H1 (cell line): Measurements from ENCODE around the gene DENND4B. TPM values are rescaled to one million over a fixed set of nuclear protein-coding genes. Genes with fewer than 3 reads are reported as not detected.

Experiments used
- CTCF ChIA-PET: fragments of 300-600 bp; sonication (Branson Sonifier 250); formaldehyde crosslinking; loops from one replicate; lab custom pipeline; 2021; ENCODE audit not compliant: partially characterized antibody; lab: Charles Lee
- POLR2A ChIA-PET: fragments of 300-600 bp; sonication (Branson Sonifier 250); formaldehyde crosslinking; loops from one replicate; lab custom pipeline; 2021; ENCODE audit warnings: inconsistent platforms; ENCODE audit not compliant: partially characterized antibody; lab: Charles Lee
- DNase-seq, 2 experiments: peaks; one replicate each; pipeline versions ENCODE4 v3.0.0 to v3.0.0-alpha.2; 2010 to 2022; ENCODE audit warnings: low spot score in 2 of 2, low read depth in 1 of 2, mixed read lengths in 1 of 2
- FAIRE-seq: peaks from 2 replicates; lab custom pipeline; 2011; peaks lifted over from hg19 to GRCh38; lab: Jason Lieb, UNC
- H2AFZ ChIP-seq: 2 replicates; pipeline ENCODE4 v1.8.1; 2012; ENCODE audit warnings: low read length, inconsistent platforms
- H2AK5ac ChIP-seq: 2 replicates; pipeline ENCODE4 v1.6.1; 2013; ENCODE audit warnings: low read depth, low read length
- H2BK120ac ChIP-seq: replicated peaks from 2 replicates; pipeline ENCODE3; 2013; ENCODE audit warnings: low read depth, low read length, inconsistent platforms
- H2BK12ac ChIP-seq: 2 replicates; pipeline ENCODE4 v1.6.1; 2013; ENCODE audit warnings: low read depth, low read length
- H2BK15ac ChIP-seq: 2 replicates; pipeline ENCODE4 v1.6.1; 2013; ENCODE audit warnings: low read length
- H2BK20ac ChIP-seq: 2 replicates; pipeline ENCODE4 v1.6.1; 2013; ENCODE audit warnings: low read length
- H2BK5ac ChIP-seq: 2 replicates; pipeline ENCODE4 v1.6.1; 2013; ENCODE audit warnings: low read depth, low read length
- H3K14ac ChIP-seq: 2 replicates; pipeline ENCODE4 v1.6.1; 2013; ENCODE audit warnings: inconsistent platforms; ENCODE audit not compliant: insufficient read length
- H3K18ac ChIP-seq: 2 replicates; pipeline ENCODE4 v1.6.1; 2013; ENCODE audit warnings: low read length; ENCODE audit errors: extremely low read depth
- H3K23ac ChIP-seq: 2 replicates; pipeline ENCODE4 v1.6.1; 2013; ENCODE audit warnings: inconsistent platforms; ENCODE audit not compliant: insufficient read length
- H3K23me2 ChIP-seq: 2 replicates; pipeline ENCODE4 v1.6.1; 2013; ENCODE audit warnings: low read depth, low read length
- H3K27ac ChIP-seq: 2 replicates; pipeline ENCODE4 v1.6.1; 2011; ENCODE audit warnings: low read depth, low read length, inconsistent platforms
- H3K27me3 ChIP-seq, 4 experiments: replicated peaks in 1 of 4; 1 replicate in 1 of 4; 2 replicates in 3 of 4; pipeline versions ENCODE4 v1.6.1 to v1.8.1; 2011 to 2013; ENCODE audit warnings: low read length in 3 of 4, mild to moderate bottlenecking in 3 of 4, inconsistent platforms in 2 of 4, mixed read lengths in 2 of 4, moderate library complexity in 1 of 4; ENCODE audit not compliant: control insufficient read depth in 3 of 4, insufficient read depth in 3 of 4; ENCODE audit errors: extremely low read depth in 1 of 4
- H3K36me3 ChIP-seq, 4 experiments: 2 replicates each; pipeline versions ENCODE4 v1.6.1 to v1.8.1; 2011 to 2013; ENCODE audit warnings: mild to moderate bottlenecking in 4 of 4, low read length in 3 of 4, moderate library complexity in 2 of 4, control low read depth in 1 of 4, inconsistent platforms in 1 of 4; ENCODE audit not compliant: insufficient read depth in 4 of 4, control insufficient read depth in 2 of 4
- H3K4ac ChIP-seq: replicated peaks from 2 replicates; pipeline ENCODE3; 2013; ENCODE audit warnings: low read length, low read depth, mixed read lengths, inconsistent platforms; ENCODE audit not compliant: insufficient read length
- H3K4me1 ChIP-seq, 4 experiments: replicated peaks in 1 of 4; 1 replicate in 1 of 4; 2 replicates in 3 of 4; pipeline versions ENCODE4 v1.6.1 to v1.8.1; 2011 to 2013; ENCODE audit warnings: low read length in 3 of 4, inconsistent platforms in 2 of 4, mixed read lengths in 1 of 4; ENCODE audit not compliant: insufficient read depth in 4 of 4, control insufficient read depth in 3 of 4
- H3K4me2 ChIP-seq, 2 experiments: 2 replicates each; pipeline versions ENCODE4 v1.6.1 to v1.8.1; 2011 to 2013; ENCODE audit warnings: low read depth in 2 of 2, low read length in 2 of 2, control low read depth in 1 of 2, inconsistent platforms in 1 of 2, mild to moderate bottlenecking in 1 of 2; ENCODE audit not compliant: insufficient read depth in 1 of 2
- H3K4me3 ChIP-seq, 4 experiments: fragments of 200-600, 300-600 bp in 1 of 4; sonication (generic), shearing (Covaris generic), sonication (Bioruptor Twin) in 1 of 4; 2 replicates each; pipeline versions ENCODE4 v1.5.1 to v1.8.1; 2011 to 2016; ENCODE audit warnings: low read length in 4 of 4, low read depth in 3 of 4, control low read depth in 2 of 4, inconsistent platforms in 2 of 4, mild to moderate bottlenecking in 2 of 4, mixed read lengths in 1 of 4, moderate library complexity in 1 of 4; ENCODE audit not compliant: insufficient read depth in 2 of 4; ENCODE audit errors: extremely low read depth in 1 of 4
- H3K56ac ChIP-seq: replicated peaks from 2 replicates; pipeline ENCODE3; 2013; ENCODE audit warnings: low read depth, mild to moderate bottlenecking, mixed read lengths, low read length, inconsistent platforms; ENCODE audit not compliant: insufficient read length
- H3K79me1 ChIP-seq: 2 replicates; pipeline ENCODE4 v1.6.1; 2013; ENCODE audit warnings: low read depth, low read length, control low read depth
- H3K79me2 ChIP-seq, 2 experiments: 2 replicates each; pipeline versions ENCODE4 v1.6.1 to v1.8.1; 2012 to 2013; ENCODE audit warnings: low read length in 2 of 2, mild to moderate bottlenecking in 2 of 2, inconsistent platforms in 1 of 2; ENCODE audit not compliant: insufficient read depth in 2 of 2, control insufficient read depth in 1 of 2
- H3K9ac ChIP-seq, 4 experiments: replicated peaks in 1 of 4; 1 replicate in 1 of 4; 2 replicates in 3 of 4; pipeline versions ENCODE4 v1.6.1 to v1.8.1; 2011 to 2013; ENCODE audit warnings: low read depth in 3 of 4, low read length in 3 of 4, control low read depth in 2 of 4, mild to moderate bottlenecking in 2 of 4, moderate library complexity in 2 of 4, inconsistent platforms in 1 of 4; ENCODE audit errors: extremely low read depth in 1 of 4
- H3K9me3 ChIP-seq, 2 experiments: 2 replicates each; pipeline versions ENCODE4 v1.6.1 to v1.8.1; 2012 to 2013; ENCODE audit warnings: mild to moderate bottlenecking in 2 of 2, moderate library complexity in 2 of 2, control low read depth in 1 of 2, inconsistent platforms in 1 of 2, low read depth in 1 of 2, low read length in 1 of 2, mixed read lengths in 1 of 2; ENCODE audit not compliant: insufficient read depth in 2 of 2
- H4K20me1 ChIP-seq, 2 experiments: replicated peaks in 1 of 2; 2 replicates each; pipeline versions ENCODE3 to v1.8.1; 2011 to 2013; ENCODE audit warnings: inconsistent platforms in 2 of 2, low read length in 2 of 2, mild to moderate bottlenecking in 1 of 2; ENCODE audit not compliant: insufficient read depth in 2 of 2, control insufficient read depth in 1 of 2
- H4K5ac ChIP-seq: 2 replicates; pipeline ENCODE4 v1.6.1; 2013; ENCODE audit warnings: low read length, low read depth, mixed read lengths, inconsistent platforms; ENCODE audit not compliant: insufficient read length
- H4K8ac ChIP-seq: 2 replicates; pipeline ENCODE4 v1.8.0; 2013; ENCODE audit warnings: mild to moderate bottlenecking, moderate library complexity, low read length, inconsistent platforms; ENCODE audit not compliant: insufficient read depth; ENCODE audit errors: extremely low read depth
- H4K91ac ChIP-seq: replicated peaks from 2 replicates; pipeline ENCODE3; 2013; ENCODE audit warnings: low read length, mixed read lengths, inconsistent platforms; ENCODE audit not compliant: insufficient read length
- FOSL1 ChIP-seq: IDR thresholded peaks from 2 replicates; pipeline ENCODE4 v1.6.1; 2011; ENCODE audit warnings: mild to moderate bottlenecking, low read depth, low read length, moderate library complexity; ENCODE audit not compliant: insufficient read depth
- HDAC2 ChIP-seq, 2 experiments: fragments of 300-600 bp in 1 of 2; sonication (generic) in 1 of 2; IDR thresholded peaks; 2 replicates each; pipeline ENCODE4 v1.6.1; 2011 to 2012; ENCODE audit warnings: low read depth in 2 of 2, low read length in 2 of 2, mild to moderate bottlenecking in 2 of 2, moderate library complexity in 2 of 2, borderline replicate concordance in 1 of 2, inconsistent platforms in 1 of 2
- JUN ChIP-seq: IDR thresholded peaks from 2 replicates; pipeline ENCODE4 v1.6.1; 2011; ENCODE audit warnings: low read depth, mild to moderate bottlenecking, improper control_type of control experiment, low read length
- KDM5A ChIP-seq: fragments of 200-600 bp; IDR thresholded peaks from 2 replicates; pipeline ENCODE4 v1.7.1; 2012; ENCODE audit warnings: mild to moderate bottlenecking, low read length, inconsistent platforms, mixed read lengths
- MAFK ChIP-seq: IDR thresholded peaks from 2 replicates; pipeline ENCODE4 v1.6.1; 2012; ENCODE audit warnings: low read depth, mild to moderate bottlenecking, improper control_type of control experiment, low read length
- PHF8 ChIP-seq: fragments of 200-600 bp; sonication (generic); conservative IDR thresholded peaks from 2 replicates; pipeline ENCODE4 v1.7.1; 2012; ENCODE audit warnings: low read depth, mild to moderate bottlenecking, inconsistent platforms, low read length, moderate library complexity
- SAP30 ChIP-seq: fragments of 300-600 bp; sonication (generic); IDR thresholded peaks from 2 replicates; pipeline ENCODE4 v1.7.1; 2012; ENCODE audit warnings: low read length, moderate library complexity, mild to moderate bottlenecking, inconsistent platforms; ENCODE audit not compliant: insufficient read depth, insufficient replicate concordance
- SIX5 ChIP-seq: IDR thresholded peaks from 2 replicates; pipeline ENCODE4 v1.6.1; 2011; ENCODE audit warnings: mild to moderate bottlenecking, low read depth, low read length
- ZNF274 ChIP-seq: IDR thresholded peaks from 2 replicates; pipeline ENCODE4 v1.7.0; 2012; ENCODE audit warnings: low read length, borderline replicate concordance; ENCODE audit errors: extremely low read depth
- WGBS, 2 experiments: shearing (Covaris generic) in 1 of 2; methylation state at CpG; one replicate each; pipeline versions ENCODE4 v1.1.6 to v1.1.7; 2013 to 2015; ENCODE audit warnings: low lambda C conversion rate in 2 of 2, mixed read lengths in 2 of 2, inconsistent platforms in 1 of 2, low coverage in 1 of 2, missing lambda C conversion rate in 1 of 2; ENCODE audit not compliant: insufficient replicate concordance in 2 of 2, insufficient coverage in 1 of 2, insufficient read length in 1 of 2; ENCODE audit errors: extremely low coverage in 1 of 2, missing lambda C conversion rate in 1 of 2; 5-methylcytosine and 5-hydroxymethylcytosine counted together
- polyA plus RNA-seq, 7 experiments: library from polyadenylated mRNA; depleted of rRNA in 3 of 7; stranded (reverse) in 5 of 7; unstranded in 2 of 7; fragments of >200 nt in 5 of 7; fragments of 200-250 nt in 2 of 7; gene quantifications; 1 replicate in 5 of 7; 2 replicates in 1 of 7; 4 replicates in 1 of 7; pipeline versions ENCODE4 v1.2.1 to v1.2.3, GENCODE V29; 2011 to 2013; ENCODE audit warnings: missing spikeins in 2 of 7, mixed read lengths in 2 of 7
- total RNA-seq: library from RNA; stranded (reverse); fragmentation: NEBNext Ultra II Directional; extraction: Animal tissue kit (Norgen Biotek cat#: 25700); gene quantifications from 2 replicates; pipeline ENCODE4 v1.2.1, GENCODE V29; 2021

Gene DENND4B
- total and polyA plus RNA-seq, 2 of the 8 experiments (the other 6 are each of a cell fraction or from before 2014, with no cell fraction given) = 45.6 to 61.1 TPM

DNA sequence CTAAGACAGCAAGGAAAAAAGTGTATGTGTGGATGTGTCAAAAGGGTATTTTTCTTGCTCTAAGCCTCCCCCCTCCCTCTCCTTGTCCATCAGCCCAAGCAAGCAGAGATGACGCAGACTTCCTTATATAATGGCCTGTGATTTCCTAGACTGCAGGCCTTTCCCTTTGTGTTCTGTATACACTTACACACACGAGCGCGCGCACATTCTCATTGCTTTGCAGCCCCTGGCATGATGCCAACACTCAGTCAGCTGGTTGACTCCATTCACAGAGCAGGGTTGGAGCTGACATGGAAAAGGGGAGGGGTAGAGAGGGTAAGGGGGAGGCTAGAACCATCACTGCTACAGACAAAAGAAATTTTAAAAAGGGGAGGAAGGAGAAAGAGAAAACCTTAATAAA lies 65.6 kb downstream of the DENND4B start:
- Histone ChIP-seq H3K9me3 (no peaks in the 10 kb centered on the region), H3K18ac (no peak overlapping the region), H3K56ac (no peak overlapping the region), H4K5ac (no peak overlapping the region), H2BK15ac (no peak overlapping the region), H3K4me2 (no peak overlapping the region; a peak in 1 of 4 replicates), H4K91ac (no peak overlapping the region), H3K4me1 (peaks cover 0 to 13% (median 4%) of the 10 kb centered on the region in 4 experiments), H3K79me2 (peaks cover 0 to 89% of the 10 kb centered on the region in 2 experiments; a peak in 3 of 4 replicates), H2AK5ac (no peak overlapping the region), H2BK120ac (no peak overlapping the region), H3K27ac (no peak overlapping the region), H4K20me1 (peaks cover 10 to 18% of the 10 kb centered on the region in 2 experiments), H2AFZ (no peak overlapping the region), H3K4ac (no peak overlapping the region)
- FAIRE-seq = no peak
- ChIA-PET POLR2A (interaction anchor here (0.6 to 1.9 kb wide), 4 partner anchors 30 to 1090 kb away, joined by 3 to 12 read pairs (median 4); partner anchors contain the start of genes RPS27 and SHC1), CTCF (interaction anchor here (0.6 kb wide), 2 partner anchors 187 to 525 kb away, joined by 4 read pairs; no protein-coding TSS in a partner anchor)
- TF ChIP-seq KDM5A = no peak
- TF ChIP-seq SIX5 = no peak
- no peak for TF ChIP-seq JUN
- TF ChIP-seq PHF8 = no peak
- TF ChIP-seq ZNF274 = no peak
- TF ChIP-seq MAFK = no peak
- no peak for TF ChIP-seq FOSL1
- TF ChIP-seq HDAC2 (IDR thresholded peaks at IDR 0.05; ENCODE audit: borderline replicate concordance in 1 of 2, low read depth in 2 of 2, low read length in 2 of 2) = no peak
- TF ChIP-seq SAP30 = no peak
- TF ChIP-seq, all 59 proteins: peak for 0
- WGBS, 2 experiments = 95% methylated on average over 5 of the region's 5 CpGs; no CpG with 5 or more reads in 1 of the 2 experiments
- H3K36me3 ChIP-seq = no peaks in the 10 kb centered on the region
- H3K9ac ChIP-seq = no peak overlapping the region
- no peaks in the 10 kb centered on the region; the same call in 1 of the 2 replicates for H3K79me1 ChIP-seq
- H2BK20ac ChIP-seq = no peak overlapping the region
- no peak for DNase-seq
- H3K4me3 ChIP-seq = no peak overlapping the region
- no peak overlapping the region for H2BK12ac ChIP-seq
- no peaks in the 10 kb centered on the region for H3K27me3 ChIP-seq
- H2BK5ac ChIP-seq = no peak overlapping the region
- no peaks in the 10 kb centered on the region for H3K23me2 ChIP-seq
- no peak overlapping the region for H3K14ac ChIP-seq
- no peak overlapping the region; the same call in 1 of the 2 replicates for H4K8ac ChIP-seq
- H3K23ac ChIP-seq = no peak overlapping the region
